Heart left ventricle (tissue), 13 donors: ENCODE measurements around the gene LRMDA.

Experiments
- POLR2A ChIP-seq, 2 donors: fragments of 450-650 bp; IDR thresholded peaks; one replicate each; pipeline ENCODE4 v1.6.1; 2017; ENCODE audit warnings: antibody characterized with exemption in 2 of 2, mild to moderate bottlenecking in 2 of 2, moderate library complexity in 2 of 2
- TF ChIP-seq, protein P1 (sequence below), 12 donors: fragments of 200-600 bp; sonication (generic) in 4 of 12; IDR thresholded peaks; one replicate each; pipeline versions ENCODE4 v1.5.0 to v1.8.0; 2018 to 2022; ENCODE audit warnings: antibody characterized with exemption in 12 of 12, mild to moderate bottlenecking in 5 of 12
- donor health status: ischemic (EF 13 %, LVEDD 7.1; RV severe dilation, severe dysfunction).
- donor health status: DM: no; HTN: yes; CAD: no.
- donor health status: DM: no; HTN: no; CAD: no.
- donor health status: ischemic (EF 25% LVEDD 6.9; RV normal size, moderate dysfunction).
- donor health status: ischemic (EF 25% LVEDD 5.7; RV mildly dilated, moderate dysfunction).
- donor health status: ischemic (EF 35%, LVEDD 5.7; RV mildly dilated, moderate dysfunction).
- donor health status: nonischemic (EF 11% LVEDD 7.7; RV severe dilation, severe dysfunction).
- donor health status: DM: yes; HTN: yes; CAD: no.
- donor health status: PGD.
- donor health status: ischemic (EF 29% LVEDD 5.4; RV normal size, mild dysfunction).
- donor health status: nonischemic (EF 23%, LVEDD 6.1; RV moderate dilation, normal function).

DNA sequence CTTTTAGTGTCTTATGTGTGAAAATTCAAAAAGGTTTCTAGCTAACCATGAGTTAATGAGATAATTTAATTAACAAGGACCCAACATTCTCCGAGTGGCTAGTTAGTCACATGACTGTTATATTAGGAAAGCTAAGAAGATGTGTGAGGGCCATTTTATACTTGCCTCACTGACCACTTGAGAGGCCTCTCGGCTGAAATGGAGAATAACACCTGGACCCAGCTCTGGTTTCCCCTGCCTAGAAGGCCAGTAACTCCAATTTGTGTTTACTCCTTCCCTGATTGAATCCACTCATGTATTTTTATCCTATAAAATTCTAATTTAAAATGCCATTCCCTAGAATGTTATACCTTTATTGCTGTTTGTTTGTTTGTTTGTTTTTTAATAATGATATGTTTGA is 1115.0 kb downstream of the LRMDA start:
- TF ChIP-seq, protein P1, sequence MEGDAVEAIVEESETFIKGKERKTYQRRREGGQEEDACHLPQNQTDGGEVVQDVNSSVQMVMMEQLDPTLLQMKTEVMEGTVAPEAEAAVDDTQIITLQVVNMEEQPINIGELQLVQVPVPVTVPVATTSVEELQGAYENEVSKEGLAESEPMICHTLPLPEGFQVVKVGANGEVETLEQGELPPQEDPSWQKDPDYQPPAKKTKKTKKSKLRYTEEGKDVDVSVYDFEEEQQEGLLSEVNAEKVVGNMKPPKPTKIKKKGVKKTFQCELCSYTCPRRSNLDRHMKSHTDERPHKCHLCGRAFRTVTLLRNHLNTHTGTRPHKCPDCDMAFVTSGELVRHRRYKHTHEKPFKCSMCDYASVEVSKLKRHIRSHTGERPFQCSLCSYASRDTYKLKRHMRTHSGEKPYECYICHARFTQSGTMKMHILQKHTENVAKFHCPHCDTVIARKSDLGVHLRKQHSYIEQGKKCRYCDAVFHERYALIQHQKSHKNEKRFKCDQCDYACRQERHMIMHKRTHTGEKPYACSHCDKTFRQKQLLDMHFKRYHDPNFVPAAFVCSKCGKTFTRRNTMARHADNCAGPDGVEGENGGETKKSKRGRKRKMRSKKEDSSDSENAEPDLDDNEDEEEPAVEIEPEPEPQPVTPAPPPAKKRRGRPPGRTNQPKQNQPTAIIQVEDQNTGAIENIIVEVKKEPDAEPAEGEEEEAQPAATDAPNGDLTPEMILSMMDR (IDR thresholded peaks at IDR 0.05): no peak
- TF ChIP-seq POLR2A (IDR thresholded peaks at IDR 0.05): no peak
